GM10266 (cell line): ENCODE data around the gene VAV2.

Experiments used
- DNase-seq: peaks from one replicate; pipeline ENCODE4 v3.0.0; 2012; ENCODE audit errors: extremely low spot score
- CTCF ChIP-seq: IDR thresholded peaks from 2 replicates; pipeline ENCODE4 v1.5.1; 2012; ENCODE audit warnings: mild to moderate bottlenecking, low read depth; ENCODE audit not compliant: control insufficient read depth, insufficient read depth; ENCODE audit errors: missing control alignments

VAV2 gene

DNA sequence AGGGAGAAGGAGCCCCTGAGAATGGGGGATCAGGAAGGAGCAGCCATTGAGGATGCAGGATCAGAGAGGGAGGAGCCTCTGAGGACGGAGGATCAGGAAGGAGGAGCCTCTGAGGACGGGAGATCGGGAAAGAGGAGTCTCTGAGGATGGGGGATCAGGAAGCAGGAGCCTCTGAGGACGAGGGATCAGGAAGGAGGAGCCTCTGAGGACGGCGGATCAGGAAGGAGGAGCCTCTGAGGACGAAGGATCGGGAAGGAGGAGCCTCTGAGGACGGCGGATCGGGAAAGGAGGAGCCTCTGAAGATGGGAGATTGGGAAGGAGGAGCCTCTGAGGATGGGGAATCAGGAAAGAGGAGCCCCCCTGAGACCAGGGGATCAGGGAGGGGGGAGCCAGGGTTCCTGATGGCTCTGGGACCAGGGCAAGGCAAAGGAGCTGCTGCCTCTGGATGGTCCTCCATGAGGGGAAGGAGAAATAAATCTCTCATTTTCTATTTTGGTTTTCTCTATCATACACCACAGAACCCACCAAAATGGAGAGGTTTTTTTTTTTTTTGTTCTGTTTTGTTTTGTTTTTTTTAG is 231.3 kb downstream of the VAV2 start:
- DNase-seq = no peak
- TF ChIP-seq CTCF = no peak

GRCh38 chr9:133759946-133760345 is 232.2 kb downstream of the VAV2 start:
- DNase-seq = no peak
- TF ChIP-seq CTCF = no peak

- TF ChIP-seq CTCF = no peak
- DNase-seq = no peak
These were observed 232.8 kb downstream of the VAV2 start for GRCh38 chr9:133759146-133759900.

DNA sequence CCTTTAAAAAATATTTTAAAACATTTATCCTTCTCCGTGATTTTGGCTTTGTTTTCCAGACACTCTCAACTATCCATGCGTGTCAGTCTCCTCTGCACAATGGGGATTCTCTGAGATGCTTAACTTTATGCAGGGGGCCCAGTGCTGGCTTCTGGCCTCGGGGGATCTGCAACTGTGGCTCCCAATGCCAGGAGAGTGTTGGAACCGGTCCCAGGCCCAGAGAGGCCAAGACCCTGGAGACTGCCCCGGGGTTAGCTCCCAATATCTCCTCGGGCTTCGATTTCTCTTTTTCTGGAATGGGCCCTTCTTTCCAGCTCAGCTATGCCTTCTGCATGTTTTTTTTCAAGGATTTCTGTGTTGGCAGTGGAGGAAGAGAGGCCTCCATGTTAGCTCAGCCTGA is 233.9 kb downstream of the VAV2 start:
- DNase-seq = no peak

GRCh38 chr9:133754688-133755227 is 237.4 kb downstream of the VAV2 start:
- no peak for DNase-seq
- no peak for TF ChIP-seq CTCF

More for the DNA sequence above, 233.9 kb downstream of the VAV2 start:
- no peak for TF ChIP-seq CTCF

GRCh38 chr9:133754187-133754586 is 237.9 kb downstream of the VAV2 start:
- TF ChIP-seq CTCF = no peak
- no peak for DNase-seq

- no peak for DNase-seq
- no peak for TF ChIP-seq CTCF
These were observed 239.2 kb downstream of the VAV2 start for GRCh38 chr9:133752739-133753446.
